ENCODE measurements around the gene ZWILCH.
A peak's percentile ranks its signal among the peaks of the same experiment; 100 is the strongest.
"Not testable (repeated sequence)": the region's sequence is repeated elsewhere in the genome, so short reads cannot be mapped to it uniquely, and the experiment has no call there.

Gene ZWILCH

DNA sequence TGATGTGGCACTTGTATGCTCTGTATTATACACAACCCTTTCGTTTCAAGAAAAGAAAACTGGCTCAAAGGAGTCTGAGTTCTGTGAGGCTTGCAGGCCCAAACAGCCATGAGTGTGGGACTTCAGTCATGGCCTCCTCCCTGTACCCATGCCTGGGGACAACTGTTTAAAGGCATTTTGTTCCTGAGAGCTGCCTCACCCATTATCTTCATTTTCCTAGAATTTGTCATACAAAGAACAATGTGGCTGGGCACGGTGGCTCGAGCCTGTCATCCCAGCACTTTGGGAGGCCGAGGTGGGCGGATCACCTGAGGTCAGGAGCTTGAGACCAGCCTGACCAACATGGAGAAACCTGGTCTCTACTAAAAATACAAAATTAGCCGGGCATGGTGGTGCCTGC lies 84.3 kb downstream of the ZWILCH start:
- not testable (repeated sequence) for H3K27me3 Mint-ChIP-seq (ENCODE audit: low read depth); H3K9me3 Mint-ChIP-seq; H3K27ac Mint-ChIP-seq; H3K36me3 Mint-ChIP-seq (ENCODE audit: low read depth); DNase-seq (ENCODE audit: low spot score); H3K4me1 Mint-ChIP-seq (ENCODE audit: low read depth); H3K4me3 Mint-ChIP-seq

DNA sequence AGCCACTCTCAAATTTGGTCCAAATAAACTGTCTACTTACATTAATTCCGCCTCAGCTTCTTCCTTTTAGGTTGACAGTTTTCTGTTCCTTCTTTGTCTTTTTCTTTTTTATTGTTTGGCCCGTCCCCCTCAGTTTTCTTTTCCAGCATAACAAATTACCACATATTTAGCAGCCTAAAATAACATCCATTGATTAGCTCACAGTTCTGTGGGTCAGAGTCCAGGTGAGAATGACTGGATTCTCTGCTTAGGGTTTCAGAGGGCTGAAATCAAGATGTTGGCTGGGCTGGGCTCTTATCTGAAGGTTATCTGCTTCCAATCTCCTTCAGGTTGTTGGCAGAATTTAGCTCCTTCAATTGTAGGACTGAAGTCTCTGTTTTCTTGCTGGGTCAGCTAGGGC lies 85.3 kb downstream of the ZWILCH start:
- DNase-seq (ENCODE audit: low spot score), result no peak
- no peaks in the 10 kb centered on the region for H3K4me1 Mint-ChIP-seq (ENCODE audit: low read depth)
- H3K4me3 Mint-ChIP-seq, result no peak overlapping the region
- no peaks in the 10 kb centered on the region for H3K9me3 Mint-ChIP-seq
- no peaks in the 10 kb centered on the region for H3K36me3 Mint-ChIP-seq (ENCODE audit: low read depth)
- no peak overlapping the region for H3K27ac Mint-ChIP-seq
- H3K27me3 Mint-ChIP-seq (ENCODE audit: low read depth), result no peaks in the 10 kb centered on the region

DNA sequence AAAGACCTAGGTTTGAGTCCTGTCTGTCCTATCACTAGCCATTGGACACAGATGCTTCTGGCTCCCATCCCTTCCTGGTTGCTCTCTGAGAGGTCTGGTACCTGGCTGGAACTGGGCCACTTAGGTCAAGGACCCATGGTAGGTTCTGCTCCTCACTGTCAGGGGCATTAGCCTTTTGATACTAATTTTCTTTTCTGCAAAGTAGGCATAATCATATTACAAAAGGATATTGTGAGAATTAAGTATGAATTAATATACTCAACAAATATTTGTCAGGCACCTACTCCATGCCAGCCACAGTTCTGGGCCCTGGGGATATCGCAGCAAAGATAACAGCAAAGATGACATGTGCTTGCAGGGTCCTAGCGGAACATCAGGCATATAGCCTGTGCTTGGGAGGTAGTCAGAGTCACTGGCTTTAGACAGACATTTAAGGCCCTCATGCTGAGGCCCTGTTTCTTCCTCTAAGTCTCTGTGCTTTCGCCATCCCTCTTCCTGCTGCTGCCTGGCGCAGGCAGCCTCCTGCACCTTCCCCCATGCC lies 86.3 kb downstream of the ZWILCH start:
- H3K4me3 Mint-ChIP-seq, result no peak overlapping the region
- no peak for DNase-seq (ENCODE audit: low spot score)
- no peaks in the 10 kb centered on the region for H3K36me3 Mint-ChIP-seq (ENCODE audit: low read depth)
- no peaks in the 10 kb centered on the region for H3K27me3 Mint-ChIP-seq (ENCODE audit: low read depth)
- H3K4me1 Mint-ChIP-seq (ENCODE audit: low read depth), result no peaks in the 10 kb centered on the region
- H3K9me3 Mint-ChIP-seq, result no peaks in the 10 kb centered on the region
- no peak overlapping the region for H3K27ac Mint-ChIP-seq

DNA sequence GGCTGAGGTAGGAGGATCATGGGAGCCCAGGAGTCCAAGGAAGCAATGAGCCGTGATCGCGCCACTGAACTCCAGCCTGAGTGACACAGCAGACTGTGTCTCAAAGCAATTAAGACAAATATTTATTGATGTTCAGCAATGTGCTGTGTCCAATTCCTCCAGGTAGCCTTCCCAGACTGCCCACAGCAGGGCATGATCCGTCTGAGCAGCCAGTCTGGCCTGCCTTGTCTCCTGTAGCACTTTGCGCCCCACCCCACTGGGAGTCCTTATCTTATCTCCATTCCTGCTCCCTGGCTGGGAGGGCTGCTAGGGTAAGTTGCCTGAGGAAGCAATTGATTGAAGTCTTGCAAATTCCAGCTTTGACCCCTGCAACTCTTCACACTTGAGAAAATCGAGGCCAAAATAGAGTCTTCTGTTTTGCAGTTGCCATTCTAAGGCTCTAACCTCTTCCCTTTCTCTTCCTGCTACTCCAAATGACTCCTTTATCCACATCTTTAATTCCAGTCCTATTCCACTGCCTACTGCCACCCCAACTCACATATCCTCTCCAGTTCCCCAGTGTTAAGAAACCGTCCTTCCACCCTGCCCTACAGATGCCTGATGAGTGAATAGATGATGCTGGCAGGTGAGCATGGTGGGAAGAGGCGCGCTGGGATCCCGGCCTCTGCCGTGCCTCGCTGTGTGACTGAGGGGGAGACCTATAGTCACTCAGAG lies 87.5 kb downstream of the ZWILCH start:
- H3K36me3 Mint-ChIP-seq (ENCODE audit: low read depth), result no peaks in the 10 kb centered on the region
- H3K27me3 Mint-ChIP-seq (ENCODE audit: low read depth), result no peaks in the 10 kb centered on the region
- no peak for DNase-seq (ENCODE audit: low spot score)
- no peaks in the 10 kb centered on the region for H3K4me1 Mint-ChIP-seq (ENCODE audit: low read depth)
- H3K4me3 Mint-ChIP-seq, result no peak overlapping the region
- no peaks in the 10 kb centered on the region for H3K9me3 Mint-ChIP-seq
- H3K27ac Mint-ChIP-seq, result no peak overlapping the region

DNA sequence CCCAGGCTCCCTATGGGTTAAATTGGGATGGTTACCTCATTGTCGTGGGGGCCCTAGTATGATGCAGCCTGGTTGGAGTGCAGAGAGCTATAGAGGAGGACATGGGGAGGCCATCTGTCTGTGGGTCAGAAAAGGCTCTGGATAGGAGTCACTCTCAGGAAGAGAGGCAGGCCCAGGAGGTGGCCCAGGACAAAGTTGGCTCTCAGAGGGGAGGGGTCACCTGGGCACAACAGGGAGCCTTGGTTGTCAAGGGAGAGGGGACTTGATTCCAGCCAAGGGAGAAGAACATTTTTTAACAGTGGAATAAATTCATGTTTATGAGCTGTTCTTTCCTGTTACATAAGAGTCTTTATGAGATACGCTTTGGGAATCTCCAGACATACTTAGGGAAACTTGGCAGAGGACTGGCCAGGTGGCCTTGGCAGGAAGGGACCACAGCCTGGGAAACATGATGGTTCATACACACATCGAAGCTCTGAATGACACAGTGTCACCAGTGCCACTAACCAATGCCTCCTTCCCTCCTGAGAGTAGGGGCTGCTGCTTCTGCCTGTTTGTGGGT lies 88.2 kb downstream of the ZWILCH start:
- Mint-ChIP-seq H3K4me1 (ENCODE audit: low read depth) (peaks cover 5% of the 10 kb centered on the region), H3K36me3 (ENCODE audit: low read depth) (no peaks in the 10 kb centered on the region), H3K9me3 (no peaks in the 10 kb centered on the region), H3K27me3 (ENCODE audit: low read depth) (no peaks in the 10 kb centered on the region), H3K27ac (no peak overlapping the region), H3K4me3 (no peak overlapping the region)
- no peak for DNase-seq (ENCODE audit: low spot score)

DNA sequence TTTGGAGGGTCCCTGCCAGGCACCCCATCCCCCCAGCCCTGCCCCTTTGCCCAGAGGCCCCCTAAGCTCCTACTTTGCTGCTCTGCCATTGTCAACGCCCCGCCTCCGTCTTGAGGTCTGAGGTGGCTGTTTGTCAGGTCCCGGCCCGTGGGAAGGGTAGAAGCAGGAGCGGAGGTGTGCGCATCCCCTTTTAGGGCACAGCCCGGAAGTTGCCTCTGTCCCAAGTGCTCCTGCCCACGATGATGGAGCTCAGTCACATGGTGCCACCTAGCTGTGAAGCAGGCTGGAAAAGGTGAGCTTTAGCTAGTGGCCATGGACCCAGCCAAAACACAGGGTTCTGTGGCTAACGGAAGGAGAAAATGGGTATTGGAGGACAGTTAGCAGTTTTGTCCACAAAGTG lies 89.2 kb downstream of the ZWILCH start:
- Mint-ChIP-seq H3K9me3 (no peaks in the 10 kb centered on the region), H3K4me1 (ENCODE audit: low read depth) (peaks cover 9% of the 10 kb centered on the region), H3K27ac (no peak overlapping the region), H3K4me3 (no peak overlapping the region), H3K36me3 (ENCODE audit: low read depth) (no peaks in the 10 kb centered on the region), H3K27me3 (ENCODE audit: low read depth) (no peaks in the 10 kb centered on the region)
- DNase-seq (ENCODE audit: low spot score), result no peak

DNA sequence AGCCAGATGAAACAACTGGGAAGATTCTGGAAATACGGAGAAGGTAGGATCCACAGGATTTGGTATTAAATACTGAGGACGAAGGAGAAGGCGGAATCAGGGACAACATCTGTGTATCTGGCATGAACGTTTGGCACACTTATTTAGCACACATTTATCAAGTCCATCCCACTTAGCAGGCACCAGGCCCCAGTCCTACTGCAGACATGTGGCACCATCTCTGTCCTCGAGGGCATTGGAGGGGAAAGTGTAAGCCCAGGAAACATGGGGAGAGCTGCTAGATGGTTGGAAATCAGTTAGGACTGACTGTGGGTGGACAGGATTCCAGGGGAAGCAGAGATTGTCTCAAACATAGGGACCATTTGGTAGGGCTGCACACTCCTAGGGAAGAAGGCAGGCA lies 89.7 kb downstream of the ZWILCH start:
- Mint-ChIP-seq H3K36me3 (ENCODE audit: low read depth) (no peaks in the 10 kb centered on the region), H3K4me3 (no peak overlapping the region), H3K27me3 (ENCODE audit: low read depth) (no peaks in the 10 kb centered on the region), H3K27ac (no peak overlapping the region), H3K4me1 (ENCODE audit: low read depth) (peaks cover 9% of the 10 kb centered on the region), H3K9me3 (no peaks in the 10 kb centered on the region)
- no peak for DNase-seq (ENCODE audit: low spot score)

DNA sequence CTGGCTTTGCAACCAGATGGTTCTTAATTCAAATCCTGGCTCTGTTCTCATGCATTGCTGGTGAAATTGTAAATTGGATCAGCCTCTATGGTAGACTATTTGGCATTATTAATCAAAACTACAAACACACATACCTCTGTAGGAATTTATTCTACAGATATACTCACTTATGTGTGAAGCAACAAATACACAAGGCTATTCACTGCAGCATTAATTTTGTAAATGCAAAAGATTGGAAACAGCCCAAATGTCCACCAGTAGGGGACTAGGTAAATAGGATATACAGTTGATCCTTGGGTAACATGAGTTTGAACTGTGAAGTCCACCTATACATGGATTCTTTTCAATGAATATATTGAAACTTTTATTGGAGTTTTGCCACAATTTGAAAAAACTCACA lies 90.2 kb downstream of the ZWILCH start:
- Mint-ChIP-seq H3K4me1 (ENCODE audit: low read depth) (peaks cover 9% of the 10 kb centered on the region), H3K27me3 (ENCODE audit: low read depth) (no peaks in the 10 kb centered on the region), H3K9me3 (no peaks in the 10 kb centered on the region), H3K36me3 (ENCODE audit: low read depth) (no peaks in the 10 kb centered on the region), H3K27ac (no peak overlapping the region), H3K4me3 (no peak overlapping the region)
- DNase-seq (ENCODE audit: low spot score), result no peak

DNA sequence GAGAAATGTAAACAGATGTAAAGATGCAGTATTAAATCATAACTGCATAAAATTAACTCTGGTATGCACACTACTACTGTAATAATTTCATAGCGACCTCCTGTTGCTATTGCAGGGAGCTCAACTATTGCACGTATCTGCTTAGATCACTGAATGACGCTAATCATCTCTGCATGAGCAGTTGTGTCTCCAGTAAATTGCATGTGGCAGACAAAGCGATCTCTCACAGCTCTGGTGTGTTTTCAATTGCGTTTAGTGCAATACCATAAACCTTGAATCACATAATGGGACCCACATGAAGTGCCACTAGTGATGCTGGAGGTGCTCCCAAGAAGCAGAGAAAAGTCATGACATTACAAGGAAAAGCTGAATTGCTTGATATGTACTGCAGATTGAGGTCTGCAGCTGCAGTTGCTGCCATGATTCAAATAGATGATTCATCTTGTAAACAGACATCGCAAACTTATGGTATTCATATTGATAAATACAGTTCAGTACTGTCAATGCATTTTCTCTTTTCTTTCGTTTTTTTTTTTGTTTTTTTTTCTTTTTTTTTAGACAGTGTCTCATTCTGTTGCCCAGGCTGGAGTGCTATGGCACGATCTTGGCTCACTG lies 90.9 kb downstream of the ZWILCH start:
- Mint-ChIP-seq H3K36me3 (ENCODE audit: low read depth) (no peaks in the 10 kb centered on the region), H3K27ac (no peak overlapping the region), H3K9me3 (no peaks in the 10 kb centered on the region), H3K27me3 (ENCODE audit: low read depth) (no peaks in the 10 kb centered on the region), H3K4me1 (ENCODE audit: low read depth) (peaks cover 9% of the 10 kb centered on the region), H3K4me3 (no peak overlapping the region)
- DNase-seq (ENCODE audit: low spot score), result no peak

DNA sequence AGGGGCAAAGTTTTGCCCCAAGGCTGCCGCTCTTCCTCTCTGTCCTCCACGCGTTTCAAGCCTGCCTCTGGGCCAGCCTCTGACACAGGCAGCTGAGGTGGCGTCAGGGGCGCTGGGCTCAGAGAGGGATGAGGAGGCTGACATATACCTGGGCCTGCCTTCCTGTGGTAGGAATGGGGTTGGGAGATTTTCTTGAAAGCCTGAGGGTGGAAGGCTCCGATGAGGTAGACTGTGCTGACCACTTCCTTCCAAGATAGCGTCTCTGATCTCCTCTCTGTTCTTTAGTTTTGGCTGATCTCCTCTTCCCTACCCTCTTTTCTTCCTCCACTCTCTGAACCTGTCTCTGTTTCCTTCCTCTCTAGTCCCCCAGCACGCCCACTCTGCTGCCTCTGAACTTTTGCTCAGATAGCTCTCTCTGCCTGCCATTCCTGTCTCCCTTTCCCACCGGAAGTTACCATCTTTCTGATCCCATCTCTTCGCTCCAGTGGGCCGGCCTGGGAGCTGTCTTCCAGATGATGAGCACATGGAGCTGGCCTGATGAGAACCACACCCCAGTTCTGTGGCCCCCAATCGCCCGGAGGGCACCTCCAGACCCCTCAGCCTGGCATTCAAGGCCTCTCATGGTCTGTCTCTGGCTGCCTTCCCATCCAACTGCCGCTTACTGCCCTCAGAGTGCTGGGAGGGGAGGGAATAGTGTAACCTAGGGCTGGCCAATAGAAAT lies 93.1 kb downstream of the ZWILCH start:
- Mint-ChIP-seq H3K27ac (peak overlapping the region; percentile 46), H3K27me3 (ENCODE audit: low read depth) (peaks cover 5% of the 10 kb centered on the region), H3K36me3 (ENCODE audit: low read depth) (no peaks in the 10 kb centered on the region), H3K4me3 (no peak overlapping the region), H3K4me1 (ENCODE audit: low read depth) (peaks cover 9% of the 10 kb centered on the region), H3K9me3 (no peaks in the 10 kb centered on the region)
- no peak for DNase-seq (ENCODE audit: low spot score)

Measured in T-helper 2 cell treated with Interferon-gamma antibody and Interleukin-4, amounts not matched to agents 5 μg/mL and 100 μg/mL, for 36 hours (primary cell).